GM19463 (cell line): ENCODE data around the gene CTDP1.

ENCODE experiments used
- ATAC-seq: cut with Tn5 transposase; IDR thresholded peaks from one replicate; pipeline ENCODE4 v1.9.1; 2021; ENCODE audit warnings: mild to moderate bottlenecking, moderate library complexity; ENCODE audit not compliant: unreplicated experiment

The CTDP1 gene

DNA sequence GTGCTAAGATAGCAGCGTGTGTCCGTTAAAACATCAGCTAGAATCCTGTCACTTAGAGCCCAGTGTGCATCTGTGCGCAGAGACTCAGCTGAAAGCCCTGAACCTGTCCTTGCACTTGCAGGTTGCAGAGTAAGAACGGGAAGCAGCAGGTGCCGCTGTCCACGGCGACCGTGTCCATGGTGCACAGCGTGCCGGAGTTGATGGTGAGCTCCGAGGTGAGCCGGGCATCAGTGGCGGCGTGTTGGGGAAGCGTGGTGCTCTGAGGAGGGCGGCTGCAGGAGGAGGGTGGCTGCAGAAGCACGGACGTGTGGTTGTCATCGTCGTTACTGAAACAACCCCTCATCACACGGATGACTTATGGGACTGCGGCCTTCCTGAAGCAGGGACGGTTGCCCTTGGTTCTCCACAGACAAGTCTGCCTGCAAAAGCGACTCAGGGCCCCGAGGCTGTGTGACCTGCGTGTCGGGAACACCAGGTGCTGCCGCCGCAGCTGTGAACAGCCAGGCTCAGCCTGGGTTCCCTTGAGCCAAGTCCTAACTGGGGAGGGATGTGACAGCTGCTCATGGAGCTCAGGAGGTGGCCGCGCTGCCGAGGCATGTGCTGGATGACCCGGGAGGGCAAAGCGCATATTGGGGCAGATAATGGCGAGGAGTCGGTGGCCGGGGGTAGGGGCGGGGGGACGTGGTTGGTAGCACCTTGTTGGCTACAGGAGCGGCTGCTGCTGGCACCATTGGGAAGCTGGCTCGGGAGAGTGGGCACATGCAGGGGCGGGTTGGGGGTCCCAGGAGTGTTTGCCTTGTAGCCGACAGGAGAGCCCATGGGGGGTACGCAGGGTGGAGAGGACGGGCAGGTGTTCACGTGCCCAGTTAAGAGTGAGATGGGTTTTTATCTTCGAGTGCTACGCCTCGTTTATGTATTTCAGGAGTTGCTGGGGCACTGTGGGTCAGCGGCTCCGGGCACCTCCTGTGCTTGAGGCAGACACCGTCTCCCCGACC lies 16.6 kb downstream of the CTDP1 start:
- ATAC-seq, result no peak

DNA sequence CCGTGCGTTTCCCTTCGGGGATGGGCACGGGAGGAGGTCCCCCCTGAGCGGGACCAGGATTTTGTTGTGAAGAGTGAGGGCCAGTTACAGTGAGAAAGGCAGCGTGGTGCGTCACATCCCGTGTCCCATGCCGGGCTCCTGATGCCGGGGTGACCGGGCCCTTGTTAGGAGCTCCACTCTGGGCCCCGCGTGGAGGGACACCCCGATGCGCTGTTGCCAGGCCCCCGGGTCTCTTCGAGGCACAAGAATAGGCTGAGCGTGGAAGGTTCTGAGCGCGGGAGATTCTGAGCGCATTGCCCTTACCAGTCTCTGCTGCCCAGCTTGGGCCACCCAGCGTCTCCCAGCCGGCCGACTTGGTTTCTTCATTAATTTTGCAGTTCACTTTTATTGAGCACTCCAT lies 17.6 kb downstream of the CTDP1 start:
- ATAC-seq, result no peak

DNA sequence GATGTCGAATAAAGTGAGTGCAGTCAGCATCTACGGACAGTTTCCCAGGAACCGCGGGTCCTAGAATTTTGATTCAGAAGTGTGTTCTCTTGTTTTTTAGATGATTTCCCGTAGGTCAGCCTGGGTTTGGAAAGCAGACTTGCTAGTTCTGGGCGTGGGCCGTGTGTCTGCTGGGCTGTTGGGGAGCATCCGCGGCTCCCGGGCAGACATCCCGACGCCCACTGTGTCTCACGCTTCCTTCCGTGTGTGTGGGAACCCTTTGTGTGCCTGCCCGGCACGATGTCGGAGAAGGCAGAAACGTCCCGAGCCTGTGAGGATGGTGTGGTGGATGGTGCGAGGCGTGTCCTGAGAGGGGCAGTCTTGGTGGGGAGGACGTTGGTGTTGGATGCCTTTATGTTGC lies 18.4 kb downstream of the CTDP1 start:
- no peak for ATAC-seq

DNA sequence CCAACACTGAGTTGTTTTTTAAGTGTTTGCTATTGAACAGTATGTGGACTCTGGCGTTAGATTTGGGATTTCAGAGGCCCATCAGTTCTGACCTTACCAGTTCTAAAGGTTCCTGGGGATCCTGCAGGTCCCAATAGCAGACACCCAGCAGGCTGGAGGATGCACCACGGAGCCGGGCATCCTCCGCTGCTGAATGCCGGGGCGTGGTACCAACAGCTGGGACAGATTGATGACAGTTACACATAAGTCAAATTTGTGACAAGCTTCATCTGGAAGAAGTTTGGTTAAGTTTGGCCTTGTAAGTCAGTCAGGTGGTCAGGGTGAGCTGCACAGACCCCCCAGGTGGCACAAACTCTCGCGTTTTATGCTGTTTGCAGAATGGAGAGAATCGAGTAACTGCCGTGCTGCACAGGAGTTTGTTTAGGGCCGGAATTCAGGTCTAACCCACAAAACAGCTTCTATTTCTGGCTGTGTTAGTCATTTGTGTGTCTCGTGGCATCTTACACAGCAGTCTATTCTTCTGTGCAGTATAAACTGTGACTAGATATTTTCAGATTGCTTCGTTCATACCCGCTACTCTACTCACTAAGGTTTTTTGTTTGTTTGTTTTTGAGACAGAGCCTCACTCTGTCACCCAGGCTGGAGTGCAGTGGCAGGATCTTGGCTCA lies 19.2 kb downstream of the CTDP1 start:
- no peak for ATAC-seq

DNA sequence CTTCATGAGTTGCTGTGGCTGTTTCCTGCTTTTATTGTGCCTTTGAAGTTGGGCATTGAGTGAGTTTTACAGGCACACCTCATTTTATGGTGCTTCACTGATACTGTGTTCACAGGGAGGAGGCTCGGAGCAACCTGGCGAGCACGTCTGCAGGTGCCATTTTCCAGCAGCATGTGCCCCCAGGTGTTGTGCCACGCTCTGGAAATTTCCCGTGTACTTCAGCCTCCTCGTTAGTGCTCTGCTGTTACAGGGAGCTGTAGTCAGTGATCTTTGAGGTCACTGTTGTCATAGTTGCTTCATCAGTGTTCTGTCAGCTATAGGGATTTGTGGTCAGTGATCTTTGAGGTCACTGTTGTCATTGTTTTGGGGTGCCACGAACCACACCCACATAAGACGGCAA lies 20.1 kb downstream of the CTDP1 start:
- ATAC-seq, result no peak

DNA sequence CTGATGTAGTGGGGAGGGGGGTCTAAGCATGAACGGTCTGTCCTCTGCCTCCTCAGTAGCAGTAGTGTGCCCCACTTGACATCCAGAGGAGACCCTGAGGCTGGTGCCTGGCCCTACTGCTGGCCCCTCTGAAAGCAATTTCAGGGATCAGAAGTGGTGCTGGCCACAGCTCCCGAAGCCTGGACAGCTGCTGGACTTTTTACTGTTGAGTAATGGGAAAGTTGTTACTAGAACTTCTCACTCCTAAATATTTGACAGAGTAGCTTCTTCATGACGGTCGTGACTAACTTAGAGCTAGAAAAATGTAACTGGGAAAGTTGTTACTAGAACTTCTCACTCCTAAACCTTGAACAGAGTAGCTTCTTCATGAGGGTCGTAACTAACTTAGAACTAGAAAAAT lies 23.3 kb downstream of the CTDP1 start:
- ATAC-seq, result no peak

DNA sequence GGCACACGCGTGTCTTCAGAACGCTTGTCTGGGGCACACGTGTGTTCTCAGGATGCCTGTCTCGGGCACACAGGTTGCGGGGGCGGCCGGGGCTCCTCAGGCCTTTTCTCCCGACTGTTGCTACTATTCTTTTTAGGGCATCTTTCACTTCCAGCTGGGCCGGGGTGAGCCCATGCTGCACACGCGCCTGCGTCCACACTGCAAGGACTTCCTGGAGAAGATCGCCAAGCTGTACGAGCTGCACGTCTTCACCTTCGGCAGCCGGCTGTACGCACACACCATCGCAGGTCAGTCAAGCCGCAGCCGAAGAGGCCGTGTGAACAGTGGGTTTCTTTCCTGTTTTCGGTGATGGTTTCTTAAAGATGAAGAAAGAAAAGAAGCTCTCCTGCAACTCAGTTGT lies 25.0 kb downstream of the CTDP1 start:
- no peak for ATAC-seq

DNA sequence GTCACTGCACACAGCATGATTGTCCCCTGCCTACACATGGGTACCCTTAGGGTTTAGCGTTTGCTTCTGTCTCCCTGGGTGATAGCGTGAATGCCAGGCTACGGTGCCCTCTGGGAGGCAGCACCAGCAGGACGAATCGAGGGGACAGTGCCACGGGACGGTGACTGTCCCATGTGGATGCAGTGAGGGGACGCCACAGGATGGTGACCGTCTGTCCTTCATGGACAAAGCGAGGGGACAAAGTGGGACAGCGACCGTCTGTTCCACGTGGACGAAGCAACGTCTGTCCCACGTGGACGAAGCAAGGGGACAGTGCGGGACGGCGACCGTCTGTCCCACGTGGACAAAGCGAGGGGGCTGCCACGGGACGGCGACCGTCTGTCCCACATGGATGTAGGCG lies 25.7 kb downstream of the CTDP1 start:
- ATAC-seq, result no peak

DNA sequence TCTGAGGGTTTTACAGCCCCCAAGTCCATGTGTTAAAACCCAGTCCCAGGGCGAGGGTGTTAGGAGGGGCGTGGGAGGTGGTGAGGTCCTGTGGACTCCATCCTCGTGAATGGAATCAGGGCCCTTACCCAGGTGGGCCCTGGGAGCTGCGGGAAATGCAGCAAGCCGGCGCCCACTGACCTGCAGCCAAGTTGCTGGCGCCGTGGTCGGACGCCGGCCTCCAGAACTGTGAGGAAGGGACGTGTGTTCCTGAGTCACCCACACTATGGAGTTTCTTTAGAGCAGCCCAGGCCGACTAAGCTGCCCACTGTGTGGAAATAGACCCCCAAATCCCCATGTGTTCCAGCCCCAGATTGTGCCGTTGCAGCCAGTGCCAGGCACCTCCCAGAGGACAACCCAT lies 26.4 kb downstream of the CTDP1 start:
- ATAC-seq, result no peak

DNA sequence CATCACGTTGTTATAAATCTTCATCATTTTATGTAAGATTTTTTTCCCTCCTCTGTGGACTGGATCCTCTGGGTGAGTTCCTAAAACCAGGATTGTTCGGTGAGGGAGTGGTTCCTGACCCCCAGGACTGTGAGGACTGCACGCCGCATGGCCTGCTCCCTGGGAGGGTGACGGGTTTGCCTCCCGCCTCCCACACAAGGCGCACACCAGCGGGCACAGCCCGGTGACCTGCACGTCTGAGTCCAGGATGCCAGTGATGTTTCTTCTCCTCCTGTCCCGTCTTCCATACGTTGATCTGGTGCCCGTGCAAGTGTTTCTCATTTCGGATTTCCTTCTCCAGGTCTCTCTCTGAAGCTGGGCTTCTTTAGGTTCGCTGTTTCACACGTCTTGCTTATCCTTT lies 27.1 kb downstream of the CTDP1 start:
- ATAC-seq, result no peak

DNA sequence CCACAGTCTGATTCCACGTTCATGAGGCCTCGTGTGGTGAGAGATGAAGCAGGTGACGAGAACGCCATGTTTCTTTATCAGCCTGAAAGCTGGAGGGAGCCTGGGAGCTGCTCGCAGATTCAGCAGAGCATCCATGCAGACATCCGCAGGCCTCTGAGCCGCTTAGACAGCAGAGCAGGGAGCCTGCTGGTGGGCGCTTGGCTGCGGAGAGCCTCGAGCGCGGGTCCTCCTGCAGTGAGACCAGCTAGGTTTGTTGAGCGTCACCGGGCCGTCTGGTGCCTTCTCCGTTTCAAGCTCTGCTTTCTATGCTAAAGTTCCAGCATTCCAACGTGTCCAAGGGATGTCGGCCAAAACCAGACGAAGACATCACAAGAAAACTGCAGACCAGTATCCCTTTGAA lies 27.6 kb downstream of the CTDP1 start:
- no peak for ATAC-seq

DNA sequence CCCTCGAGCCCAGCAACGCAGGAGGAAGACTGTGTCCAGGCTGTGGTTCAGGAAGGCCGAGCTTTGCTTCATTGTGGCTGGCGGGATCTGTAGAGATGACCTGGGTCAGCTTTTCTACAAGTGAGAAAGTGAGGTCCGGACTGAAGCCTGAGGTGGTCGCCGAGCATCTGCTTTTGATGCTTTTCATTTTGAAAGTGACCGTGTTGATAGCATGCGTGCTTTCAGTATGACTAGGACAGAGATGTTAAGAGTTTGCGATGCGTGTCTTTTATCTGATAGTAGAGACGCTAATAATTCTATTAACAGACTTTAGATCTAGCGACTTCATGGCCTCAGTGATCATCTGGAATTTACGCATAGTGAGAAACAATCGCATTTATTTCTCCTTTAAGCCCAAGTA lies 28.1 kb downstream of the CTDP1 start:
- no peak for ATAC-seq

DNA sequence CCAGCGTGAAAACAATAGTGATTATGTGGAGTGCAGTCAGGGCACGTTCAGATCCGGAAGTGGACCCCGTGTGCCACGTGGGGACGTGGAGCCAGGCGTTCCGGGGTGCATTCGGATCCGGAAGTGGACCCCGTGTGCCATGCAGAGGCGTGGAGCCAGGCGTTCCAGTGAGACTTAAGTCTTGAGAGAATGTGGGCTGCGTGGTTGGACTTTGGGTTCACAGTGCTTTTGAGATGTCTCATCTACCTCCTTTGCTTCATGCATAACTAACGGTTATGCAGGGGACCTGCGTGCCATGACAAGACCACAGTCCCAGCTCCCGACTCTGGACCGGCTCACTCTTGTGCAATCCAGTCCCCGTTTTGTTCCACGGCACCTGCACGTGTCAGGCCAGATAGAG lies 28.8 kb downstream of the CTDP1 start:
- no peak for ATAC-seq

DNA sequence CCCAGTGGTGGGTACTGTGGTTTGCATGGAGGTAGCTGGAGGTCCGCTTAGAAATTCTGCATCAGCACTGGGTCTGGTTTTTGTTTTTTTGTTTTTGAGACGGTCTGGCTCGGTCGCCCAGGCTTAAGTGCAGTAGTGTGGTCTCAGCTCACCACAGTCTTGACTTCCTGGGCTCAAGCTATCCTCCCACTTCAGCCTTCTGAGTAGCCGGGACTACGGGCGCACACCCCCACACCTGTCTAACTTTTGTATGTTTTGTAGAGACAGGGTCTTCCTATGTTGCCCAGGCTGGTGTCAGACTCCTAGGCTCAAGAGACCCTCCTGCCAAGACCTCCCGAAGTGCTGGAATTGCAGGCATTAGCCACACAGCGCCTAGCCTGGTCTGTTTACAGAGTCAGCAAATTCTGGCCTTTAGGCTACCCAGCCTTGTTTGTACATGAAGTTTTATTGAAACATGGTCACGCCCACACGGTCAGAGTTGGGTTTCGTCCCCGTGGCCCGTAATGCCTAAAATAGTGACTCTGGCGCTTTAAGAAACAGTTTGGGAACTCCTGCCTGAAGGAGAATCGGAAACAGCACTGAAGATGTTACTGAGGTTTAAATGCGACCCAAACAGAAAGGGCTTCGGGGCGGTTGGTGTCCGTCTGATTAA lies 32.7 kb downstream of the CTDP1 start:
- ATAC-seq, result no peak

DNA sequence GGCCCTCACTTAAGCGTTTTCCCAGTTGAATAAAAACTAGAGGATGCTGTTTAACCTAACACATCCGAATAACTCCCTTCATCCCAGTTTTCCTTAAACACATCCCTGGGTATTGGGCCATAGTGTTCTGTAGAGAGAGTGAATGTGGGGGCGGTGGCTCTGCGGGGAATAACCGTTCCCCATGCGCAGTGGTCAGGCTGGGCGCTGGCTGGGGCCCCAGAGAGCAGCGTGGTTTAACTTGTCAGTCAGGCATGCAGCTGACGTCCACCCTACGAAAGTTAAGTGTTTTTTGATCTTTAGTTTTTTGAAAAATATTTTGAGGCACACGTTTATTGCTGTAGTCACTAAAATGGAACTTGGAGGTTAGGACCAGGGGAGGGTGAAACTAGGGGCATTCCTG lies 33.7 kb downstream of the CTDP1 start:
- ATAC-seq, result no peak

DNA sequence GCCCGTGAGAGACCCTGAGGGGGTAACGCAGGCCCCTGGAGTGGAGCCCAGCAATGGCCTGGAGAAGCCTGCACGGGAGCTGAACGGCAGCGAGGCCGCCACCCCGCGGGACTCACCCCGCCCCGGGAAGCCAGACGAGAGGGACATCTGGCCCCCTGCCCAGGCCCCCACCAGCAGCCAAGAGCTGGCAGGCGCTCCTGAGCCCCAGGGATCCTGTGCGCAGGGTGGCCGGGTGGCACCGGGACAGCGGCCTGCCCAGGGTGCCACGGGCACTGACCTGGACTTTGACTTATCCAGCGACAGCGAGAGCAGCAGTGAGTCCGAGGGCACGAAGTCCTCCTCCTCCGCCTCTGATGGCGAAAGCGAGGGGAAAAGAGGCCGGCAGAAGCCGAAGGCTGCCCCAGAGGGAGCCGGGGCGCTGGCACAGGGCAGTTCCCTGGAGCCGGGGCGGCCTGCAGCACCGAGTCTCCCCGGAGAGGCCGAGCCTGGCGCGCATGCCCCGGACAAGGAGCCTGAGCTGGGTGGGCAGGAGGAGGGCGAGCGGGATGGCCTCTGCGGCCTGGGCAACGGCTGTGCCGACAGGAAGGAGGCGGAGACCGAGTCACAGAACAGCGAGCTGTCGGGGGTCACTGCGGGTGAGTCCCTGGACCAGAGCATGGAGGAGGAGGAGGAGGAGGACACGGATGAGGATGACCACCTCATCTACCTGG lies 35.1 kb downstream of the CTDP1 start:
- no peak for ATAC-seq

DNA sequence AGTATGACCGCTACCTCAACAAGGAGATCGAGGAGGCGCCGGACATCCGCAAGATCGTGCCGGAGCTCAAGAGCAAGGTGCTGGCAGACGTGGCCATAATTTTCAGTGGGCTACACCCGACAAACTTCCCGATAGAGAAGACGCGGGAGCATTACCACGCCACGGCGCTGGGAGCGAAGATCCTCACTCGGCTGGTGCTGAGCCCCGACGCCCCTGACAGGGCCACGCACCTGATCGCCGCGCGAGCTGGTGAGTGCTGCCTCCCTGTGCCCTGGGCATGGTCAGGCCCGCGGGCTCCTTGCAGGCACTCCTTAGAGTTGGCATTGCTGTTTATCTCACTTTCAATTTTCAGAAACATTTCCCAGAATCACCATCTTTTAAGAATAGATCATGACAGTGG lies 35.7 kb downstream of the CTDP1 start:
- ATAC-seq, result no peak

DNA sequence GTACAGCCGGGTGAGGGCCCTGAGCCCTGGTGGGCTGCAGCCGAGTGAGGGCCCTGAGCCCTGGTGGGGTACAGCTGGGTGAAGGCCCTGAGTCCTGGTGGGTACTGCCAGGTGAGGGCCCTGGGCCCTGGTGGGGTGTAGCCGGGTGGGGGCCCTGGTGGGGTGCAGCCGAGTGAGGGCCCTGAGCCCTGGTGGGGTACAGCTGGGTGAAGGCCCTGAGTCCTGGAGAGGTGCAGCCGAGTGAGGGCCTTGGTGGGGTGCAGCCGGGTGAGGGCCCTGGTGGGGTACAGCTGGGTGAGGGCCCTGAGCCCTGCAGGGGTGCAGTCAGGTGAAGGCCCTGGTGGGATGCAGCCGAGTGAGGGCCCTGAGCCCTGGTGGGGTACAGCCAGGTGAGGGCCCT lies 37.5 kb downstream of the CTDP1 start:
- ATAC-seq, result no peak

DNA sequence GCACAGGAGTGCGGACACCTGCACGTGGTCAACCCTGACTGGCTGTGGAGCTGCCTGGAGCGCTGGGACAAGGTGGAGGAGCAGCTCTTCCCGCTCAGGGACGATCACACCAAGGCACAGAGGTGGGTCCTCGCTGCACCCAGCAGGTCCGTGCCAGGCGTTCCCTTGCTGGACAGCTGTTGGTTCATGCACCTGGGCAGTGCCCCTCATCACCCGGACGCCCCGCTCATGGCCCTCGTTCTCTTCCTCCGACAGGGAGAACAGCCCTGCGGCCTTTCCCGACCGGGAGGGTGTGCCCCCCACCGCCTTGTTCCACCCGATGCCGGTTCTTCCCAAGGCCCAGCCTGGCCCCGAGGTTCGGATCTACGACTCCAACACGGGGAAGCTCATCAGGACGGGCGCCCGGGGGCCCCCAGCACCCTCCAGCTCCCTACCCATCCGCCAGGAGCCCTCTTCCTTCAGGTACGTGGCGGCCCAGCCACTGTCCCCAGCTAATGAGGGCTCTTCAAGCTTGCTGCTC lies 38.0 kb downstream of the CTDP1 start:
- ATAC-seq, result no peak

DNA sequence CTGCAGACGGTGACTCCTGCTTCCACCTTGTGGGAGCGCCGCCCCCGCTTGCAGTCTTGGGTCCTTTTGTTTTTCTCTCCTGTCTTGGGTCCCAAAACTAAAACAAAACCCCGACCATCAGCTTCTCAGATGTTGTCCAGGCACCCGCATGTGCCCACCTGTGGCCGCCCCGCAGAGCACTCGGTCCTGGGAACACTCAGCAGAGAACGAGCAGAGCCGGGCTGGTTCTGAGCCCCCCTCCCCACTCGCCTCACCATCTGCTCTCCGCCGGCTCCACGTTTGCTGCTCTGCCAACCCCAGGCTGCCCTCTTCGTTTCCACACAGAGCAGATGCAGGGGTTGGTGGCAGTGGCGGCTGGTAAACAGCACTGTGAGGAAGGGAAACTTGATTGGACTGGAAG lies 38.5 kb downstream of the CTDP1 start:
- no peak for ATAC-seq

DNA sequence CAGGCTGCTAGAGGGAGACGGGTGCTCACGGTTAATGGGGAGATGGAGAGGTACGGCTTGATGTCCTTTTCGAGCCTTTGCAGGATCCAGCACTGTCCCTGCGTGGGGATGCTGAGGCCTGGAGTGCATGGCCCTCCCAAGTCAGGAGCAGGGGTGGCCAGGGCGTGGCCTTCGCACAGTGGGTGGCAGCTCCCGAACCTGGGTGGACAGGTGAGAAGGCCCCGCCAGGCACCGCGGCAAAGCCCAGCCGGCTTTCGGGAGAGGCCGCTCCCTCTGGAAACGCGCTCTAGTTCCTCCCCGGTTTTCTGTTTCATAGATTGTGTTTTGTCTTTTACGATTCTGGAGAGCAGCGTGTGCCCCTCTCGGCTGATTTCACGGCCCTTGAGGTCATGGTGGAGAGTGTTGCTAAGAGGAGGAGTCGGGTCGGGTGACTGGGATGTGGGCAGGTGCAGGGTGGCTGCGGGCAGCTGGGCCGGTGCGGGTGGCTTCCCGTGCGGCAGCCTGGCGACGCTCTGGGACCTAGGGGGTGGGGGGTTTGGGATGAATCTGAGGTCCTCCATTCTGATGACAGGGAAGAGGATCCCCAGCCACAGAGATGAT lies 39.4 kb downstream of the CTDP1 start:
- no peak for ATAC-seq
